GM18505 (cell line): Measurements from ENCODE around the gene BANF2.
"Not testable (repeated sequence)": the region's sequence is repeated elsewhere in the genome, so short reads cannot be mapped to it uniquely, and the experiment has no call there.

Experiments used
- ATAC-seq: cut with Tn5 transposase; IDR thresholded peaks from one replicate; pipeline ENCODE4 v1.9.1; 2021; ENCODE audit not compliant: unreplicated experiment
- POLR2A ChIP-seq: IDR thresholded peaks from 4 replicates; pipeline ENCODE4 v1.6.1; 2011; ENCODE audit warnings: borderline replicate concordance; ENCODE audit not compliant: insufficient read depth, insufficient read length; ENCODE audit errors: extremely low read depth

The BANF2 gene

DNA sequence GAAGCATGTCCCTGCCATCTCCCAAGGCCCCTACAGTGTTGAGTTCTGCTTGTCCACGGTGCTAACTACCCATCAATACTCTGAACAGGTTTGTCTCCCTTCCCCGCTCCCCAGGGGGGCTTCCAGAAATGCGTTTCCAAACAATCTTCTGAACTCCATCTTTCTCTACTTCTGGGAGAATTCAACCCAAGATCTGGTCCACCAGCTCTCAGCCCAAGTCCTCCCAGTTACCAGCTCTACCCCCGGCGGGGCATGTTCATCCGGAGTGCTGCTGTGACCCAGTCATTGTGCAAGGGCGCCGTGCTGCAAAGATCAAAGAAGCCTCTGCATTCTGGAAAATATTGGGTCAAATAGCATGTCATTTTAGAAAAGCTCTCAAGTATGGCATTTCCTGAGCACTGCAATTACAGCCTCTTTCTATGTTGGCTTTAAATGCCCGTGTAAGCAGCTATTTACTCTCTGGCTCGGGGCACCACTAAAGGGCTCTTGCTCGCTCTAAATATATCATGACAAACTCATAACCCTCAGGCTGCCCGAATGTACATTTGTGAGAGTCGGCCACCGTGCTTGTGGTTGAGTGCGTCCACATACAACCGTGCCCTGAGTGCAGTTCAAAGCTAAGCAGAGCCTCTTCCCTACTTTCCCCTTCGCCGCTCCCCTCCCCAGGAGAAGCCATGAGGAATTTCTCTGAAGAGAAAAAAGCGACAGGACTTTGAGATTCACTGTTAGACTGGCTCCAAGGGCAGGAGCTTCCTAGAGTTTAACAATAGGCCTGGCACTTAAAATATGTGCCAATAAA is 71.6 kb downstream of the BANF2 start:
- ATAC-seq, result no peak
- TF ChIP-seq POLR2A, result no peak

DNA sequence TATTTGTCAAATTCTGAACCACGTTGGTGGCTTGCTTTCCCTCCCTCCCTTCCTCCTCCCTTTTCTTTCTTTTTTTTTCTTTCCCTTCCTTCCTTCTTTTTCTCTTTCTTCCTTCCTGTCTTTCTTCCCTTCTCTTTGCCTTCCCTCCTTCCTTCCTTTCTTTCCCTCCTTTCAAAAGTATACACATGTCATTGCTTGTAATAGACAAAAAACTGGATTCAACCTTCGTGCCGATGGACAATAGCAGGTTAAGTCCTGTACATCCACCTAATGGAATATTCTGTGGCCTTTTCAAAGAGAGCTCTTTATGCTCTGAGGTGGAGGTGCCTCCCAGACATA is 72.2 kb downstream of the BANF2 start:
- TF ChIP-seq POLR2A, result no peak
- no peak for ATAC-seq

DNA sequence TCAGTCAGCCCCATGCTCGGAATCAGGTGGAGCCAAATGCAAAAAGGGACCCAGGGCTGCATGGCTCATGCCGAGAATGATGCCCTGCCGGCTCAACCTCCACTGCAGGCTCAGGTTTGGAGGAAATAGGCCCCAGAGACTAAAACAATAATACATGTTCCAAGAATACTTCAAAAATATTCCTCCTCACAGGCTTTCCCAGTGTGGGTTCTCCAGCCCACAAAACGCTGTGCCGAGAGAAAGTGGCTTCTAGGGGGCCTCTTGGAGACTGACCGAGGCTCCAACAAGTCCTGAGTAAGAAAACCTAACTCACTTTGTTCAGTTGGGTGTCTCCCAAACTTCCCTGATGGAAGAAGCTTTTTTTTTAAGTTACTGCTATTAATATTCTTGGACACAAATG is 73.9 kb downstream of the BANF2 start:
- no peak for ATAC-seq
- TF ChIP-seq POLR2A, result no peak

DNA sequence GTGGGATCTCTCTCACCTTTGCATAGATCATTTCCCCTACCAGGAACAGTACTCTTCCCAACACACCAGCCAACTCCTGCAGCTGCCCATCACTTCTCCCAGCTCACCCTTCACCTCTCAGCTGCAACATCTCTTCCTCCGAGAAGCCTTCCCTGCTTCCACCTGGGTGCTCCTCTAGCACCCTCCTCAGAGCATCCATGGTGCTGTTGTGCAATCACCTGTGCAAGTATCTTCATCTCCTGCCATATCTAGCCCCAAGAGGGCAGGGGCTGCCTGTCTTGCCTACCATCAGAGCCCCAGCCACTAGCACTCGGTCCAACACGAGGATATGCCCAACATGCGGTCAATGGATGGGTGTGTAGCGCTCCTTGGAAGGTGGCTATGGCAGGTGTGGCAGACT is 75.8 kb downstream of the BANF2 start:
- ATAC-seq, result no peak
- no peak for TF ChIP-seq POLR2A

DNA sequence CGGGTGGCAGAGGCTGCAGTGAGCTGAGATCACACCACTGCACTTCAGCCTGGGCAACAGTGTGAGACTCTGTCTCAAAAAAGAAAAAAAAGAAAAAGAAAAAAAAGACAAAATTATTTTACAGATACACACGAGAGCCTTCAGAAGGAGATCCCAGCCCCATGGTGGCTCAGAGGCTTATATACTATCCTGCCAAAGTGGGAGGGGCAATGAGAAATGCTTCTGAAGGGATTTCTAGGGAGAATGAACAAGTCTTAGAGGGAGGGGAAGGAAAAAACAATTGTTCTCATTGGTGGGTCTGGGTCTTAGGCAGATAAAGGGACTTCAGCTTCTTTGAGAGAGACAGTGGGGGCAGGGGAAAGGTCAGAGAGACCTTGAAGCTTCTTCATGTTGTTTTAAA is 76.8 kb downstream of the BANF2 start:
- TF ChIP-seq POLR2A, result no peak
- ATAC-seq, result no peak

DNA sequence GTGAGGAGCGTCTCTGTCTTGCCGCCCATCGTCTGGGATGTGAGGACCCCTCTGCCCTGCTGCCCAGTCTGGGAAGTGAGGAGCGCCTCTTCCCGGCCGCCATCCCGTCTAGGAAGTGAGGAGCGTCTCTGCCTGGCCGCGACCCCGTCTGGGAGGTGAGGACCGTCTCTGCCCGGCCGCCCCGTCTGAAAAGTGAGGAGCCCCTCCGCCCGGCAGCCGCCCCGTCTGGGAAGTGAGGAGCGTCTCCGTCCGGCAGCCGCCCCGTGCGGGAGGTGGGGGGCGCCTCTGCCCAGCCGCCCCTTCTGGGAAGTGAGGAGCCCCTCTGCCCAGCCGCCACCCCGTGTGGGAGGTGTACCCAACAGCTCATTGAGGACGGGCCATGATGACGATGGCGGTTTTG is 79.2 kb downstream of the BANF2 start:
- not testable (repeated sequence) for ATAC-seq

DNA sequence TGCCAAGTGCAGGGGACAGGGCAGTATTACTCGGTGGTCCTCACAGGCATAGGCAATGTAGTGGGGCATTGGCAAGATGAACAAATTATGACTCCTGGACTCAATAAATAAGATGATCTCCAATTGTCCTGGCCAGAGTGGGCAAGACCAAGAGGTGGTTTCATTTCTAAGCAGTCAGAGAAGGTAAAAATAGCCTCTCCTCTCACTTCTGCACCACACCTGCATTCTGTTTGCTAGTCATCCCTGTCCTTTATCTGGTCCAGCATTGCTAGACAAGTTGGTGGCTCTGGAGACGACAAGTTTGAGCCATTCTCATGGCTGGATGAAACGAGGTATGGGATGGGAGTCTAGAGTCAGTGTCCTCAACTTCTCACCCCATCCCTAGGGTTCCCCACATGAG is 83.0 kb downstream of the BANF2 start:
- no peak for TF ChIP-seq POLR2A
- ATAC-seq, result peak; percentile 75

DNA sequence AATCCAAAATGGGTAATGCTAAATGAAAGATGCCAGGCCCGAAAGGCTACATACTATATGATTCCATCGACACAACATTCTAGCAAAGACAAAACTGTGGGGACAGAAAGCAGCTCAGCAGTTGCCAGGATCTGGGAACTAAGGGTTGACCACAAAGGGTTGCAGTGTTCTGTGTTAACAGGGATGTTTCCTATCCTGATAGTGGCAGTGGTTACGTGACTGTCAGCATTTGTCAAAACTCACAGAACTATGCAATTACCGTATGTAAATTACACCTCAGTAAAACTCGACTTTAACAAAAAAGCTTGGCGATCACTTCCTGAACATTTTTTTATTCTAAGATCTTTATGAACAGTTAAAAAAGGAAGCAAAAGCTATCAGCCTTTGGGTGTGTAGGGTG is 83.9 kb downstream of the BANF2 start:
- no peak for TF ChIP-seq POLR2A
- no peak for ATAC-seq

DNA sequence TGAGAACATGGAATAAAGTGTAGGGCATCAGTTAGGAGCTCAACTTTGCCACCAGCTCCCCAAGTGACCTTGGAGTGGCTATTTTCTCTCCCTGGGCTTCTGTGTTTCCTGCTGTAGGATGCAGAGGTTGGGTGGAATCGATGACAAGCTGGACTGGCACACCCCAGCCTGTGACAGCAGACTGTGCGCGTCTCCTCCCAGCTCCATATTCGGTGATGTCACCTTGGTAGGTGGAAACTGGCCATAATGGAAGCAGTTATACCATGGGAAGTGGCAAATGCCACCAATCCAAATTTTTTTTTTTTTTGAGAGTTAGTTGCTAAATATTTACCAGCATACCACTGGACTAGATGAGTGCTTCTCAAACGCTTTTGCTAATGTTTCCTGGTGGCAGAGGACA is 85.2 kb downstream of the BANF2 start:
- no peak for ATAC-seq
- TF ChIP-seq POLR2A, result no peak
